Activated CD8-positive, alpha-beta T cell treated with anti-CD3 and anti-CD28 coated beads for 36 hours (primary cell): ENCODE measurements around the gene CMTM5. TPM values are rescaled to one million over a fixed set of nuclear protein-coding genes. Genes with fewer than 3 reads are reported as not detected.
"Not testable (repeated sequence)": the region's sequence is repeated elsewhere in the genome, so short reads cannot be mapped to it uniquely, and the experiment has no call there.

Source experiments
- ATAC-seq: fragments of 200-7000 bp; cut with Tn5 transposase; one replicate; pipeline ENCODE4 v1.10.0; 2021; ENCODE audit warnings: mild to moderate bottlenecking, moderate library complexity
- CTCF ChIA-PET: fragments of 350-600 bp; sonication (Branson Sonifier 250); formaldehyde crosslinking; loops from one replicate; lab custom pipeline; 2021; ENCODE audit warnings: antibody characterized with exemption; lab: Charles Lee
- POLR2A ChIA-PET: fragments of 350-600 bp; sonication (Branson Sonifier 250); formaldehyde crosslinking; loops from one replicate; lab custom pipeline; 2021; ENCODE audit warnings: antibody characterized with exemption; lab: Charles Lee
- DNase-seq: peaks from one replicate; pipeline ENCODE4 v3.0.0-alpha.2; 2020
- H3K27ac Mint-ChIP-seq: one replicate; pipeline ENCODE4 v1.8.0; 2021; ENCODE audit warnings: mild to moderate bottlenecking, mixed read lengths
- H3K27me3 Mint-ChIP-seq: one replicate; pipeline ENCODE4 v1.8.0; 2021; ENCODE audit warnings: mixed read lengths
- H3K36me3 Mint-ChIP-seq: one replicate; pipeline ENCODE4 v1.8.0; 2021; ENCODE audit warnings: low read depth, mixed read lengths
- H3K4me1 Mint-ChIP-seq: one replicate; pipeline ENCODE4 v1.8.0; 2021; ENCODE audit warnings: low read depth, mixed read lengths
- H3K4me3 Mint-ChIP-seq: one replicate; pipeline ENCODE4 v1.8.0; 2021; ENCODE audit warnings: mild to moderate bottlenecking, moderate library complexity, mixed read lengths
- H3K9me3 Mint-ChIP-seq: one replicate; pipeline ENCODE4 v1.8.0; 2021; ENCODE audit warnings: mixed read lengths
- intact Hi-C: fragments of 100-400 bp; cut with micrococcal nuclease; formaldehyde crosslinking; loops from one replicate; pipeline ENCODE4 v1.10.0; 2022
- total RNA-seq, 2 experiments: library from RNA; stranded (reverse); gene quantifications; one replicate each; pipeline ENCODE4 v1.2.3, GENCODE V29; 2021
- TF ChIP-seq, protein P1 (sequence below): fragments of 200-600 bp; IDR thresholded peaks from one replicate; pipeline ENCODE4 v1.8.0; 2022; ENCODE audit warnings: antibody characterized with exemption, mild to moderate bottlenecking

Gene CMTM5
- total RNA-seq, 2 experiments from 2014 or later, result not detected

DNA sequence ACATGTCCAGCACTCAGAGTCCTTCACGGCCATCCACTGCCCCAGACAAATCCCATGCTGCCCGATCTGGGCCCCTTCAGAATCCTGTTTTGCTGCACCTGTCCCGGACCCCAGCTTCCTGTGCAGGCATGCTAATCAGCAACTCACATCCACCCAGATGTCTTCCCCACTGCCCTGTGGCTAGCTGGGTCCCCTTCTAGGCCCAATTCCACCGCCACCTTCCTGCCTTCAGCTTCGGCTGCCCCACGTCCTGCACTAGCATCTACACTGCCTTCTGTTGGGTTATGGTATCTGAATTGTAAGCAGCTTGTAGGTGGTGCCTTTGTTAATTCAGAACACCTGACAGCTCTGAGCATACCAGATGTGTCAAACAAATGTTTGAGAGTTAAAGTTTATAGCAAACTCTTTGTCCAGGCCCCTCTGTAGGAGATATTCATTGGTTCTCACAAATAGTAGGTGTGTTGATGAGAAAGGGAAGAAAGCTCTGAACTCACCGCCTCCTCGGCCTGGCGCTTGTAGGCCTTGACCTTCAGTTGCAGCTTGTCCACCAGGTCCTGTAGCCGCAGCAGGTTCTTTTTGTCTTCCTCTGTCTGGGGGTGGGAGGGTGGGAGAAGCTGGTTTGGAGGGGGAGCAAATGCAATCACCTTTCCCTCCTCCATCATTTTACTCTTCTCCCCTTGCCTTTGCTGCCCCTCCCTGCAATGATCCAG is 6.0 kb downstream of the CMTM5 start:
- TF ChIP-seq, protein P1, sequence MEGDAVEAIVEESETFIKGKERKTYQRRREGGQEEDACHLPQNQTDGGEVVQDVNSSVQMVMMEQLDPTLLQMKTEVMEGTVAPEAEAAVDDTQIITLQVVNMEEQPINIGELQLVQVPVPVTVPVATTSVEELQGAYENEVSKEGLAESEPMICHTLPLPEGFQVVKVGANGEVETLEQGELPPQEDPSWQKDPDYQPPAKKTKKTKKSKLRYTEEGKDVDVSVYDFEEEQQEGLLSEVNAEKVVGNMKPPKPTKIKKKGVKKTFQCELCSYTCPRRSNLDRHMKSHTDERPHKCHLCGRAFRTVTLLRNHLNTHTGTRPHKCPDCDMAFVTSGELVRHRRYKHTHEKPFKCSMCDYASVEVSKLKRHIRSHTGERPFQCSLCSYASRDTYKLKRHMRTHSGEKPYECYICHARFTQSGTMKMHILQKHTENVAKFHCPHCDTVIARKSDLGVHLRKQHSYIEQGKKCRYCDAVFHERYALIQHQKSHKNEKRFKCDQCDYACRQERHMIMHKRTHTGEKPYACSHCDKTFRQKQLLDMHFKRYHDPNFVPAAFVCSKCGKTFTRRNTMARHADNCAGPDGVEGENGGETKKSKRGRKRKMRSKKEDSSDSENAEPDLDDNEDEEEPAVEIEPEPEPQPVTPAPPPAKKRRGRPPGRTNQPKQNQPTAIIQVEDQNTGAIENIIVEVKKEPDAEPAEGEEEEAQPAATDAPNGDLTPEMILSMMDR, result no peak
- ChIA-PET POLR2A (no interaction called here), CTCF (interaction anchor here (1.3 to 4.5 kb wide), 5 partner anchors 13 to 156 kb away, joined by 3 to 86 read pairs (median 4); no protein-coding TSS in a partner anchor)
- H3K27ac Mint-ChIP-seq, result no peak overlapping the region
- no peaks in the 10 kb centered on the region for H3K9me3 Mint-ChIP-seq
- intact Hi-C loops, result loop anchor here (10.0 kb wide), 1 partner anchor 118 kb away; no protein-coding TSS in a partner anchor
- H3K36me3 Mint-ChIP-seq, result no peaks in the 10 kb centered on the region
- no peak for ATAC-seq
- H3K4me1 Mint-ChIP-seq, result no peaks in the 10 kb centered on the region
- no peak for DNase-seq
- no peak overlapping the region for H3K4me3 Mint-ChIP-seq
- no peaks in the 10 kb centered on the region for H3K27me3 Mint-ChIP-seq

DNA sequence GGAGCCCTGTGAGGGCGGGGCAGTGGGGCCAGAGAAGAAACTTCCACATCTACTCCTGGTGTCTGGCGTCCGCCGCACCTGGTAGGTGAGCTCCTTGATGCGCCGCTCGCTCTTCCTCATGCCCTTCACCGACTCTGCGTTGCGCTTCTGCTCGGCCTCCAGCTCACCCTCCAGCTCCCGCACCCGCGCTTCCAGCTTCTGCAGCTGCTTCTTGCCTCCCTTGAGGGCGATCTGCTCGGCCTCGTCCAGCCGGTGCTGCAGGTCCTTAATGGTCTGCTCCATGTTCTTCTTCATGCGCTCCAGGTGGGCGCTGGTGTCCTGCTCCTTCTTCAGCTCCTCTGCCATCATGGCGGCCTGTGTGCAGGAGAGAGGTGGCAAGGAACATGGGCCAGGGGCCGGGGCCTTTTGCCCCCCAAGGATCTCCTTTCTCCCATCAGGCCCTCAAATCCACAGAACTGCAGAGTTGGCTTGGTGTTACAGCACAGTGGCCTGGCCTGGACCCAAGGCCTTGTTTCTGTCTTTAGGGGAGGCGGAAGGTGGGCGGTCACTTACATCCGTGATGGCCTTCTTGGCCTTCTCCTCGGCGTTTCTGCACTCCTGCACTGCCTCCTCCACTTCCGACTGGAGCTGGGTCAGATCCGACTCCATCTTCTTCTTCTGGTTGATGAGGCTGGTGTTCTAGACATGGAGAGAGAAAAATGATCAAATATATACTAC is 7.7 kb downstream of the CMTM5 start:
- ChIA-PET CTCF (interaction anchor here (1.3 kb wide), 3 partner anchors 11 to 264 kb away, joined by 3 to 4 read pairs (median 3); no protein-coding TSS in a partner anchor), POLR2A (interaction anchor here (0.6 kb wide), 1 partner anchor 162 kb away, joined by 4 read pairs; no protein-coding TSS in a partner anchor)
- H3K4me3 Mint-ChIP-seq, result no peak overlapping the region
- no peaks in the 10 kb centered on the region for H3K4me1 Mint-ChIP-seq
- no peaks in the 10 kb centered on the region for H3K27me3 Mint-ChIP-seq
- TF ChIP-seq, protein P1, result no peak
- intact Hi-C loops, result loop anchor here (10.0 kb wide), 1 partner anchor 120 kb away; no protein-coding TSS in a partner anchor
- DNase-seq (no peak), ATAC-seq (no peak)
- H3K36me3 Mint-ChIP-seq, result no peaks in the 10 kb centered on the region
- no peak overlapping the region for H3K27ac Mint-ChIP-seq
- no peaks in the 10 kb centered on the region for H3K9me3 Mint-ChIP-seq

DNA sequence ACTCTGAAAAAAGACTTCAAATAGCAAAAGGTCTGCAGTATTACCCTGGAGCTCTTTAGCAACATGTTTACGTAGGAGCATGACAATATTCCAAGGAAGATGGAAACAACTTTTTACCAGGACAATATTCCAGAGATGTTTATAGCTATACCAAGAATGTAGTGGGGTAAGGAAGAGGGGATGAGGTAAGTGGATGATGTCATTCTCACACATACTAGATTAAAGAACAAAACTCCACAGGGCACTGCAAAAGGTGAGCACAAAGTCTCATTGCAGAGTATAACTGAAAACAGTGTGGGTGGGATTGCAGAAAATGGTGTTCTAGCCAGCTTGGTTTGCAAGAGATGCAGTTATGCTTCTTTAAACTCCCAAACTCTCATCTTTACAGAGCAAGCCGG is 8.4 kb downstream of the CMTM5 start:
- H3K9me3 Mint-ChIP-seq, result no peaks in the 10 kb centered on the region
- TF ChIP-seq, protein P1, result no peak
- H3K36me3 Mint-ChIP-seq, result no peaks in the 10 kb centered on the region
- intact Hi-C loops, result loop anchor here (10.0 kb wide), 1 partner anchor 120 kb away; no protein-coding TSS in a partner anchor
- H3K27me3 Mint-ChIP-seq, result no peaks in the 10 kb centered on the region
- POLR2A ChIA-PET, result interaction anchor here (0.6 kb wide), 2 partner anchors 162 to 963 kb away, joined by 3 to 4 read pairs; no protein-coding TSS in a partner anchor
- H3K4me3 Mint-ChIP-seq, result no peak overlapping the region
- no peak for DNase-seq
- H3K27ac Mint-ChIP-seq, result no peak overlapping the region
- ATAC-seq, result no peak
- CTCF ChIA-PET, result interaction anchor here (1.3 kb wide), 3 partner anchors 12 to 265 kb away, joined by 3 to 4 read pairs (median 3); no protein-coding TSS in a partner anchor
- H3K4me1 Mint-ChIP-seq, result no peaks in the 10 kb centered on the region

DNA sequence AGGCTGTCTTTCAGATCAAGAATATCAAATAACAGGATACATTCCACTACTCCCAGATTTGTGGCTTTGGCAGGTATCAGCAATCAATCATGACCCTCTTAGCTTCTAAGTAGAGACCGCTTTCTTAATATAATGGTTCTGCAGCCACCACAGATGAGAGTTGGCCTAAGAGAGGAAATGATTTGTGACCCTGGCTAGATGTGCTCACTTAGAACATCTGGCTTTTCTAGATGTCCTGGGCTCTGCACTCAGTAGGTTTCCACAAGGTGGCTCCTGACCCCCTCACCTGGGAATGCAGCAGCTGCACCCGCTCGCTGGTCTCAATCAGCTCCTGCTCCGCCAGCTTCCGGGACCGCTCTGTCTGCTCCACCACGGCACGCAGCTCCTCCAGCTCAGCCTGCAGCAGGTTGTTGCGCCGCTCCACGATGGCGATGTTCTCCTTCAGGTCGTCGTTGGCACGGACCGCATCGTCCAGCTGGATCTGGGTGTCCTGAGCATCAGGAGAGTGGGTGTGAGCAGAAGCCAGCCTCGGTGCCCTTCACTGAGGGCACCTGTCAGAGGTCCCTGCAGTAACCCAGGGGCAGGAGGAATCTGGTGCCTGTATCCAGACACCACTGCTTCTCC is 8.9 kb downstream of the CMTM5 start:
- ATAC-seq (no peak), DNase-seq (no peak)
- Mint-ChIP-seq H3K36me3 (no peaks in the 10 kb centered on the region), H3K4me3 (no peak overlapping the region), H3K27ac (no peak overlapping the region), H3K4me1 (no peaks in the 10 kb centered on the region), H3K27me3 (no peaks in the 10 kb centered on the region), H3K9me3 (no peaks in the 10 kb centered on the region)
- intact Hi-C loops, result loop anchor here (10.0 kb wide), 1 partner anchor 121 kb away; no protein-coding TSS in a partner anchor
- ChIA-PET CTCF (interaction anchor here (1.2 to 1.5 kb wide), 5 partner anchors 12 to 265 kb away, joined by 3 to 4 read pairs (median 3); no protein-coding TSS in a partner anchor), POLR2A (interaction anchor here (0.6 kb wide), 2 partner anchors 163 to 962 kb away, joined by 3 to 4 read pairs; no protein-coding TSS in a partner anchor)
- TF ChIP-seq, protein P1, result no peak

DNA sequence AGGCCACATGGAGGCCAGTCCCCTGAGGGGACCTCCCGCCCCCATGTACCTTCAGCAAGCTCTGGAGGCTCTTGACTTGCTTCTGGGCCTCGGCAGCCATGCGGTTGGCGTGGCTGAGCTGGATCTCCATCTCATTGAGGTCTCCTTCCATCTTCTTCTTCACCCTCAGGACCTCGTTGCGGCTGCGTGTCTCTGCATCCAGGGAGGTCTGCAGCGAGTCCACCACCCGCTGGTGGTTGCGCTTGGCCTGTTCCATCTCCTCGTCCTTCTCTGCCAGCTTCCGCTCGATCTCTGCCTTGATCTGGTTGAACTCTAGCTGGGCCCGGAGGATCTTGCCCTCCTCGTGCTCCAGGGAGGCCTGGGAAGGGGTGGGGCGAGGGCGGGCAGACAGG is 9.4 kb downstream of the CMTM5 start:
- not testable (repeated sequence) for H3K27ac Mint-ChIP-seq, H3K36me3 Mint-ChIP-seq, H3K4me3 Mint-ChIP-seq, H3K27me3 Mint-ChIP-seq, H3K4me1 Mint-ChIP-seq, ATAC-seq, H3K9me3 Mint-ChIP-seq, DNase-seq
- POLR2A ChIA-PET, result interaction anchor here (1.0 kb wide), 1 partner anchor 9 kb away, joined by 3 read pairs; no protein-coding TSS in a partner anchor
- CTCF ChIA-PET, result interaction anchor here (1.2 to 1.5 kb wide), 2 partner anchors 246 to 266 kb away, joined by 3 read pairs; no protein-coding TSS in a partner anchor
- intact Hi-C loops, result loop anchor here (10.0 kb wide), 1 partner anchor 121 kb away; no protein-coding TSS in a partner anchor
